Measurements from ENCODE around the gene FRMD4A.
"Not testable (repeated sequence)": the region's sequence is repeated elsewhere in the genome, so short reads cannot be mapped to it uniquely, and the experiment has no call there.

Gene FRMD4A

GRCh38 chr10:14137391-14137790, 193.3 kb downstream of the FRMD4A start:
- H3K4me1 ChIP-seq (ENCODE audit: control insufficient read depth in 2 of 2, insufficient read depth in 1 of 2, low read depth in 1 of 2, low read length in 2 of 2), result no peaks in the 10 kb centered on the region
- H3K27me3 ChIP-seq (ENCODE audit: control insufficient read depth in 3 of 3, insufficient read depth in 3 of 3, low read depth in 1 of 3, low read length in 3 of 3), result no peaks in the 10 kb centered on the region
- no peaks in the 10 kb centered on the region for H3K9me3 ChIP-seq (replicated peaks in 1 of 2; ENCODE audit: control insufficient read depth in 2 of 2, insufficient read depth in 1 of 2, low read depth in 1 of 2, low read length in 2 of 2)
- H3K9ac ChIP-seq (ENCODE audit: low read depth, low read length, poor library complexity), result no peak overlapping the region
- H3K4me3 ChIP-seq (ENCODE audit: low read length in 2 of 2), result no peak overlapping the region
- H3K4me2 ChIP-seq (ENCODE audit: insufficient read depth, low read length, poor library complexity, severe bottlenecking), result no peak overlapping the region
- no CpG with 5 or more reads among the region's 3 CpGs for WGBS, 2 donors (ENCODE audit: extremely low coverage in 2 of 2, insufficient read length in 2 of 2, insufficient replicate concordance in 1 of 2)
- H4K91ac ChIP-seq (ENCODE audit: low read depth, low read length, poor library complexity), result no peak overlapping the region
- H3K27ac ChIP-seq (replicated peaks; ENCODE audit: low read length), result no peak overlapping the region
- no peak for DNase-seq (ENCODE audit: low spot score)
- H3K4ac ChIP-seq (ENCODE audit: low read length), result no peak overlapping the region
- no peak overlapping the region for H2BK12ac ChIP-seq (ENCODE audit: low read length)
- no peak overlapping the region for H3K18ac ChIP-seq (ENCODE audit: low read length)
- no peak overlapping the region for H2BK5ac ChIP-seq (ENCODE audit: low read length)
- H4K8ac ChIP-seq (ENCODE audit: low read depth, low read length), result no peak overlapping the region
- no peak overlapping the region for H2BK120ac ChIP-seq (ENCODE audit: low read depth, low read length)
- H3K79me1 ChIP-seq (ENCODE audit: low read depth, low read length), result no peaks in the 10 kb centered on the region
- H3K23ac ChIP-seq (ENCODE audit: low read depth, low read length, poor library complexity), result no peak overlapping the region
- H3K14ac ChIP-seq (ENCODE audit: low read length), result no peak overlapping the region
- H2AFZ ChIP-seq (ENCODE audit: low read length), result no peak overlapping the region
- H3K36me3 ChIP-seq (replicated peaks in 1 of 2; ENCODE audit: control insufficient read depth in 2 of 2, insufficient read depth in 2 of 2, low read length in 2 of 2), result no peaks in the 10 kb centered on the region
- H2BK15ac ChIP-seq (ENCODE audit: low read length), result no peak overlapping the region
- no peak overlapping the region for H2AK5ac ChIP-seq (ENCODE audit: low read depth, low read length)

- H2BK5ac ChIP-seq (ENCODE audit: low read length); H3K27ac ChIP-seq (replicated peaks; ENCODE audit: low read length); H3K18ac ChIP-seq (ENCODE audit: low read length); H4K91ac ChIP-seq (ENCODE audit: low read depth, low read length, poor library complexity); H3K27me3 ChIP-seq (ENCODE audit: control insufficient read depth in 3 of 3, insufficient read depth in 3 of 3, low read depth in 1 of 3, low read length in 3 of 3); H2BK12ac ChIP-seq (ENCODE audit: low read length); H3K4ac ChIP-seq (ENCODE audit: low read length); H3K79me1 ChIP-seq (ENCODE audit: low read depth, low read length); H3K9me3 ChIP-seq (replicated peaks in 1 of 2; ENCODE audit: control insufficient read depth in 2 of 2, insufficient read depth in 1 of 2, low read depth in 1 of 2, low read length in 2 of 2); H2BK15ac ChIP-seq (ENCODE audit: low read length); H3K4me3 ChIP-seq (ENCODE audit: low read length in 2 of 2); H3K4me2 ChIP-seq (ENCODE audit: insufficient read depth, low read length, poor library complexity, severe bottlenecking); H3K36me3 ChIP-seq (replicated peaks in 1 of 2; ENCODE audit: control insufficient read depth in 2 of 2, insufficient read depth in 2 of 2, low read length in 2 of 2); H3K23ac ChIP-seq (ENCODE audit: low read depth, low read length, poor library complexity); H3K4me1 ChIP-seq (ENCODE audit: control insufficient read depth in 2 of 2, insufficient read depth in 1 of 2, low read depth in 1 of 2, low read length in 2 of 2); H3K14ac ChIP-seq (ENCODE audit: low read length); H4K8ac ChIP-seq (ENCODE audit: low read depth, low read length); H2BK120ac ChIP-seq (ENCODE audit: low read depth, low read length); H3K9ac ChIP-seq (ENCODE audit: low read depth, low read length, poor library complexity); H2AFZ ChIP-seq (ENCODE audit: low read length); H2AK5ac ChIP-seq (ENCODE audit: low read depth, low read length); DNase-seq (ENCODE audit: low spot score): not testable (repeated sequence)
- no CpG with 5 or more reads among the region's 2 CpGs for WGBS, 2 donors (ENCODE audit: extremely low coverage in 2 of 2, insufficient read length in 2 of 2, insufficient replicate concordance in 1 of 2)
These were observed 195.5 kb downstream of the FRMD4A start for GRCh38 chr10:14135196-14135595.

GRCh38 chr10:14134275-14134674, 196.4 kb downstream of the FRMD4A start:
- Histone ChIP-seq H2AK5ac (ENCODE audit: low read depth, low read length) (no peak overlapping the region), H2BK12ac (ENCODE audit: low read length) (no peak overlapping the region), H4K8ac (ENCODE audit: low read depth, low read length) (no peak overlapping the region), H3K79me1 (ENCODE audit: low read depth, low read length) (no peaks in the 10 kb centered on the region), H3K9me3 (replicated peaks in 1 of 2; ENCODE audit: control insufficient read depth in 2 of 2, insufficient read depth in 1 of 2, low read depth in 1 of 2, low read length in 2 of 2) (no peaks in the 10 kb centered on the region), H3K4me1 (ENCODE audit: control insufficient read depth in 2 of 2, insufficient read depth in 1 of 2, low read depth in 1 of 2, low read length in 2 of 2) (peaks cover 0 to 2% of the 10 kb centered on the region in 2 donors), H3K18ac (ENCODE audit: low read length) (no peak overlapping the region), H3K9ac (ENCODE audit: low read depth, low read length, poor library complexity) (no peak overlapping the region), H2BK5ac (ENCODE audit: low read length) (no peak overlapping the region), H3K14ac (ENCODE audit: low read length) (no peak overlapping the region), H3K23ac (ENCODE audit: low read depth, low read length, poor library complexity) (no peak overlapping the region), H3K4me3 (ENCODE audit: low read length in 2 of 2) (no peak overlapping the region), H3K27me3 (ENCODE audit: control insufficient read depth in 3 of 3, insufficient read depth in 3 of 3, low read depth in 1 of 3, low read length in 3 of 3) (no peaks in the 10 kb centered on the region), H3K27ac (replicated peaks; ENCODE audit: low read length) (no peak overlapping the region), H3K4me2 (ENCODE audit: insufficient read depth, low read length, poor library complexity, severe bottlenecking) (no peak overlapping the region), H4K91ac (ENCODE audit: low read depth, low read length, poor library complexity) (no peak overlapping the region), H3K36me3 (replicated peaks in 1 of 2; ENCODE audit: control insufficient read depth in 2 of 2, insufficient read depth in 2 of 2, low read length in 2 of 2) (no peaks in the 10 kb centered on the region), H2AFZ (ENCODE audit: low read length) (no peak overlapping the region), H2BK15ac (ENCODE audit: low read length) (no peak overlapping the region), H3K4ac (ENCODE audit: low read length) (no peak overlapping the region), H2BK120ac (ENCODE audit: low read depth, low read length) (no peak overlapping the region)
- no peak for DNase-seq (ENCODE audit: low spot score)
- 100% methylated on average over 1 of the region's 1 CpG; no CpG with 5 or more reads in 1 of the 2 donors for WGBS, 2 donors (ENCODE audit: extremely low coverage in 2 of 2, insufficient read length in 2 of 2, insufficient replicate concordance in 1 of 2)

GRCh38 chr10:14131261-14131960, 199.3 kb downstream of the FRMD4A start:
- no peak overlapping the region for H2AFZ ChIP-seq (ENCODE audit: low read length)
- no peak overlapping the region for H3K23ac ChIP-seq (ENCODE audit: low read depth, low read length, poor library complexity)
- no peak overlapping the region for H2AK5ac ChIP-seq (ENCODE audit: low read depth, low read length)
- H3K18ac ChIP-seq (ENCODE audit: low read length), result no peak overlapping the region
- H3K4me2 ChIP-seq (ENCODE audit: insufficient read depth, low read length, poor library complexity, severe bottlenecking), result no peak overlapping the region
- H3K9me3 ChIP-seq (replicated peaks in 1 of 2; ENCODE audit: control insufficient read depth in 2 of 2, insufficient read depth in 1 of 2, low read depth in 1 of 2, low read length in 2 of 2), result no peaks in the 10 kb centered on the region
- no peak overlapping the region for H2BK5ac ChIP-seq (ENCODE audit: low read length)
- no peak overlapping the region for H3K4me3 ChIP-seq (ENCODE audit: low read length in 2 of 2)
- no peak overlapping the region for H4K91ac ChIP-seq (ENCODE audit: low read depth, low read length, poor library complexity)
- peaks cover 0 to 2% of the 10 kb centered on the region in 2 donors for H3K4me1 ChIP-seq (ENCODE audit: control insufficient read depth in 2 of 2, insufficient read depth in 1 of 2, low read depth in 1 of 2, low read length in 2 of 2)
- no peaks in the 10 kb centered on the region for H3K79me1 ChIP-seq (ENCODE audit: low read depth, low read length)
- H3K4ac ChIP-seq (ENCODE audit: low read length), result no peak overlapping the region
- H3K27me3 ChIP-seq (ENCODE audit: control insufficient read depth in 3 of 3, insufficient read depth in 3 of 3, low read depth in 1 of 3, low read length in 3 of 3), result no peaks in the 10 kb centered on the region
- H4K8ac ChIP-seq (ENCODE audit: low read depth, low read length), result no peak overlapping the region
- H3K9ac ChIP-seq (ENCODE audit: low read depth, low read length, poor library complexity), result no peak overlapping the region
- H3K36me3 ChIP-seq (replicated peaks in 1 of 2; ENCODE audit: control insufficient read depth in 2 of 2, insufficient read depth in 2 of 2, low read length in 2 of 2), result no peaks in the 10 kb centered on the region
- H2BK12ac ChIP-seq (ENCODE audit: low read length), result no peak overlapping the region
- no peak overlapping the region for H3K14ac ChIP-seq (ENCODE audit: low read length)
- no peak overlapping the region for H2BK120ac ChIP-seq (ENCODE audit: low read depth, low read length)
- WGBS, 2 donors (ENCODE audit: extremely low coverage in 2 of 2, insufficient read length in 2 of 2, insufficient replicate concordance in 1 of 2), result no CpG with 5 or more reads among the region's 14 CpGs
- no peak overlapping the region for H3K27ac ChIP-seq (replicated peaks; ENCODE audit: low read length)
- H2BK15ac ChIP-seq (ENCODE audit: low read length), result no peak overlapping the region
- DNase-seq (ENCODE audit: low spot score), result no peak

Data from neuronal stem cell (in vitro differentiated cells).